ENCODE results near the gene DDR2.

GRCh38 chr1:162616848-162617247 lies 15.4 kb upstream of the DDR2 start:
- TF ChIP-seq EP300 (IDR thresholded peaks at IDR 0.05), result no peak
- no peak for TF ChIP-seq CTCF (IDR thresholded peaks at IDR 0.05)
